CD4-positive, alpha-beta T cell (primary cell): ENCODE measurements around the gene ERF. TPM values are rescaled to one million over a fixed set of nuclear protein-coding genes. Genes with fewer than 3 reads are reported as not detected.

Experiments
- ATAC-seq: fragments of 200-7000 bp; cut with Tn5 transposase; one replicate; pipeline ENCODE4 v1.10.0; 2022; ENCODE audit warnings: mild to moderate bottlenecking; ENCODE audit not compliant: poor library complexity
- CTCF ChIA-PET: fragments of 350-600 bp; sonication (Branson Sonifier 250); formaldehyde crosslinking; loops from one replicate; lab custom pipeline; 2021; ENCODE audit warnings: antibody characterized with exemption, inconsistent platforms; lab: Charles Lee
- POLR2A ChIA-PET: fragments of 350-600 bp; sonication (Branson Sonifier 250); formaldehyde crosslinking; loops from one replicate; lab custom pipeline; 2021; ENCODE audit warnings: antibody characterized with exemption, inconsistent platforms; lab: Charles Lee
- DNase-seq, 14 experiments: peaks; one replicate each; pipeline ENCODE4 v3.0.0-alpha.2; 2013 to 2020; ENCODE audit warnings: mixed read lengths in 2 of 14
- H3K27ac ChIP-seq, 2 donors: one replicate each; pipeline versions ENCODE4 v1.5.1 to v1.7.0; 2013; ENCODE audit warnings: low read length in 2 of 2, low read depth in 1 of 2, mild to moderate bottlenecking in 1 of 2
- H3K27me3 ChIP-seq, 2 experiments: 1 replicate in 1 of 2; 2 replicates in 1 of 2; pipeline versions ENCODE4 v1.6.1 to v1.7.0; 2013; ENCODE audit warnings: low read length in 2 of 2, control low read depth in 1 of 2, mild to moderate bottlenecking in 1 of 2, moderate library complexity in 1 of 2; ENCODE audit not compliant: insufficient read depth in 2 of 2, control insufficient read depth in 1 of 2
- H3K36me3 ChIP-seq: one replicate; pipeline ENCODE4 v1.6.1; 2013; ENCODE audit warnings: low read length, control low read depth; ENCODE audit not compliant: insufficient read depth
- H3K4me1 ChIP-seq: one replicate; pipeline ENCODE4 v1.6.1; 2013; ENCODE audit warnings: low read length, control low read depth; ENCODE audit not compliant: insufficient read depth
- H3K4me3 ChIP-seq: one replicate; pipeline ENCODE4 v1.5.1; 2013; ENCODE audit warnings: mild to moderate bottlenecking, low read length, moderate library complexity
- H3K9me3 ChIP-seq, 2 experiments: 1 replicate in 1 of 2; 2 replicates in 1 of 2; pipeline versions ENCODE4 v1.6.1 to v1.7.0; 2013; ENCODE audit warnings: low read length in 2 of 2, mild to moderate bottlenecking in 2 of 2, control low read depth in 1 of 2, moderate library complexity in 1 of 2; ENCODE audit not compliant: control insufficient read depth in 1 of 2, insufficient read depth in 1 of 2
- H3K27ac Mint-ChIP-seq: one replicate; pipeline ENCODE4 v1.8.0; 2020; ENCODE audit warnings: mixed read lengths
- H3K27me3 Mint-ChIP-seq: one replicate; pipeline ENCODE4 v1.8.0; 2021; ENCODE audit warnings: mixed read lengths
- H3K36me3 Mint-ChIP-seq: one replicate; pipeline ENCODE4 v1.8.0; 2021; ENCODE audit warnings: low read depth, mixed read lengths
- H3K4me1 Mint-ChIP-seq: one replicate; pipeline ENCODE4 v1.8.0; 2021; ENCODE audit warnings: low read depth, mixed read lengths
- H3K4me3 Mint-ChIP-seq: one replicate; pipeline ENCODE4 v1.8.0; 2020; ENCODE audit warnings: mild to moderate bottlenecking, mixed read lengths
- H3K9me3 Mint-ChIP-seq: one replicate; pipeline ENCODE4 v1.8.0; 2020; ENCODE audit warnings: mixed read lengths
- intact Hi-C, 2 experiments: fragments of 100-400 bp; cut with DNase I in 1 of 2; cut with micrococcal nuclease in 1 of 2; formaldehyde crosslinking; loops; one replicate each; pipeline versions ENCODE4 v1.15.1 to v1.9.0; 2023 to 2025; cut with DNase I, micrococcal nuclease
- total RNA-seq, 174 experiments: library from RNA in 2 of 174; stranded (reverse) in 2 of 174; gene quantifications; one replicate each; pipeline ENCODE4 v1.2.3 and lab custom pipeline; 2021 to 2026
- TF ChIP-seq, protein P1 (sequence below): fragments of 200-600 bp; IDR thresholded peaks from one replicate; pipeline ENCODE4 v1.8.0; 2022; ENCODE audit warnings: antibody characterized with exemption, mild to moderate bottlenecking

The ERF gene
- total RNA-seq, 2 experiments from 2014 or later, result 105 to 113 TPM

DNA sequence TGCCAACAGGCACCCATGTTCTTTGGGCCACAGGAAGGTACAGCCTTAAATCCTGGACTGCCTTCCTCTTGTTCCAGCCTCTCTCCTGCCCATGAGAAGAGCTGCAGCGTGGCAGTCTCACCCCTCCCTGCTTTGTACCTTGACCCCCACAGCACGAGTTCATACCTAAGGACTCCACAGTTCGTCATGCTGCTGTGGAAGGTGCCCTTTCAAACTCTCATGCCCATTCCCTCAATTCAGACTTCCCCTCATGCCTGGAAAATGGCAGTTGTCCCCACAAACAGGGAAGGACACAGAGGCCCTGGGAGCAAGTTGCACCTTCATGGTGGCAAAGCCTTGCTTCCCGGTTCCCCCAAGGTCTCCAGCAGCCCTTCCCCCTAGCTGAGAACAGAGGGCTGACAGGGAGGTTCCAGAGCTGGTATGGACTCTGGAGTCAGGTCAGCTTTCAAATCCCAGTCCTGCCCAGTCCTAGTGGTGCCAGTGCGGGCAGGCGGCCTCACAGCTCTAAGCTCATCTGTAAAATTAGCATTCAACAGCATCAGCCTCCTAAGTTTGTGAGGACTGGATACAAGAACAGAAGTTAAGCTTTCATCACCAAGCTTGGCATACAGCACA lies 21.1 kb downstream of the ERF start:
- CTCF ChIA-PET, result interaction anchor here (1.7 kb wide), 1 partner anchor 125 kb away, joined by 6 read pairs; no protein-coding TSS in a partner anchor
- peaks cover 80% of the 10 kb centered on the region for H3K36me3 Mint-ChIP-seq

GRCh38 chr19:42233106-42233505 lies 21.8 kb downstream of the ERF start:
- POLR2A ChIA-PET, result interaction anchor here (2.3 to 3.0 kb wide), 2 partner anchors 9 to 13 kb away, joined by 10 to 13 read pairs; partner anchors contain the start of genes GSK3A and ZNF526
- H3K4me3 Mint-ChIP-seq, result no peak overlapping the region
- H3K9me3 Mint-ChIP-seq, result no peaks in the 10 kb centered on the region

More for the DNA sequence above, 21.1 kb downstream of the ERF start:
- Mint-ChIP-seq H3K4me3 (no peak overlapping the region), H3K27me3 (no peaks in the 10 kb centered on the region), H3K27ac (peak overlapping the region; percentile 20), H3K9me3 (no peaks in the 10 kb centered on the region), H3K4me1 (peaks cover 16% of the 10 kb centered on the region)
- DNase-seq, result no peak
- ATAC-seq, result no peak
- H3K4me1 ChIP-seq, result peaks cover 15% of the 10 kb centered on the region
- H3K36me3 ChIP-seq, result peaks cover 81% of the 10 kb centered on the region
- H3K9me3 ChIP-seq, result no peaks in the 10 kb centered on the region
- intact Hi-C loops, result no loop called here
- no peak overlapping the region for H3K4me3 ChIP-seq
- H3K27me3 ChIP-seq, result no peaks in the 10 kb centered on the region
- TF ChIP-seq, protein P1, sequence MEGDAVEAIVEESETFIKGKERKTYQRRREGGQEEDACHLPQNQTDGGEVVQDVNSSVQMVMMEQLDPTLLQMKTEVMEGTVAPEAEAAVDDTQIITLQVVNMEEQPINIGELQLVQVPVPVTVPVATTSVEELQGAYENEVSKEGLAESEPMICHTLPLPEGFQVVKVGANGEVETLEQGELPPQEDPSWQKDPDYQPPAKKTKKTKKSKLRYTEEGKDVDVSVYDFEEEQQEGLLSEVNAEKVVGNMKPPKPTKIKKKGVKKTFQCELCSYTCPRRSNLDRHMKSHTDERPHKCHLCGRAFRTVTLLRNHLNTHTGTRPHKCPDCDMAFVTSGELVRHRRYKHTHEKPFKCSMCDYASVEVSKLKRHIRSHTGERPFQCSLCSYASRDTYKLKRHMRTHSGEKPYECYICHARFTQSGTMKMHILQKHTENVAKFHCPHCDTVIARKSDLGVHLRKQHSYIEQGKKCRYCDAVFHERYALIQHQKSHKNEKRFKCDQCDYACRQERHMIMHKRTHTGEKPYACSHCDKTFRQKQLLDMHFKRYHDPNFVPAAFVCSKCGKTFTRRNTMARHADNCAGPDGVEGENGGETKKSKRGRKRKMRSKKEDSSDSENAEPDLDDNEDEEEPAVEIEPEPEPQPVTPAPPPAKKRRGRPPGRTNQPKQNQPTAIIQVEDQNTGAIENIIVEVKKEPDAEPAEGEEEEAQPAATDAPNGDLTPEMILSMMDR, result no peak
- no peak overlapping the region for H3K27ac ChIP-seq
- POLR2A ChIA-PET, result interaction anchor here (0.7 to 3.0 kb wide), 3 partner anchors 9 to 14 kb away, joined by 3 to 13 read pairs (median 10); partner anchors contain the start of genes GSK3A and ZNF526

DNA sequence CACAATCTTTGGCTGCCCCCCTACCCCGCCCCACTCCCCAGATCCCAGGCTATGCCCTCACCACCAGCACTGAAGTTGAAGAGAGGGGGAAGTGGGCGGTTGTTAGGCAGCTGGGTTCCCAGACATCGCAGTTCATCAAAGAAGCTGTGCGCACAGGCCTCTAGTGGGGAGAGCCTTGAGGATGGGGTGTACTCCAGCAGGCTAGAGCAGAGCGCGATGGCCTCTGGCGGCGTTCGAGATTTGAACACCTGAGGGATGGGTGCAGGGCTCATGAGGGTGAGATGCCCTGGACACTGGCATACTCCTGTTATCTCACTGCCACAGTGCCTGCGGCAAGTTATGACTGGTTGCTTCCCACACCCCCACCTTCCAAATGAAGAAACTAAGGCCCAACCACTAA lies 22.5 kb downstream of the ERF start:
- TF ChIP-seq, protein P1, result no peak
- no peaks in the 10 kb centered on the region for H3K27me3 Mint-ChIP-seq
- ATAC-seq (no peak), DNase-seq (no peak)
- ChIA-PET POLR2A (interaction anchor here (3.0 kb wide), 1 partner anchor 10 kb away, joined by 13 read pairs; the partner anchor contains the start of gene GSK3A), CTCF (interaction anchor here (0.6 kb wide), 1 partner anchor 47 kb away, joined by 3 read pairs; no protein-coding TSS in a partner anchor)
- Histone ChIP-seq H3K27ac (no peak overlapping the region), H3K27me3 (no peaks in the 10 kb centered on the region), H3K4me1 (peaks cover 15% of the 10 kb centered on the region), H3K4me3 (no peak overlapping the region), H3K9me3 (no peaks in the 10 kb centered on the region), H3K36me3 (peaks cover 83% of the 10 kb centered on the region)
- peaks cover 16% of the 10 kb centered on the region for H3K4me1 Mint-ChIP-seq
- peaks cover 93% of the 10 kb centered on the region for H3K36me3 Mint-ChIP-seq
- H3K4me3 Mint-ChIP-seq, result no peak overlapping the region
- intact Hi-C loops, result no loop called here
- no peaks in the 10 kb centered on the region for H3K9me3 Mint-ChIP-seq
- no peak overlapping the region for H3K27ac Mint-ChIP-seq

More at GRCh38 chr19:42233106-42233505, 21.8 kb downstream of the ERF start:
- Histone ChIP-seq H3K36me3 (peaks cover 83% of the 10 kb centered on the region), H3K9me3 (no peaks in the 10 kb centered on the region), H3K4me1 (peaks cover 15% of the 10 kb centered on the region), H3K4me3 (no peak overlapping the region), H3K27me3 (no peaks in the 10 kb centered on the region), H3K27ac (no peak overlapping the region)
- DNase-seq (no peak), ATAC-seq (no peak)
- H3K27ac Mint-ChIP-seq, result peak overlapping the region; percentile 20
- intact Hi-C loops, result no loop called here
- TF ChIP-seq, protein P1, result no peak
- peaks cover 87% of the 10 kb centered on the region for H3K36me3 Mint-ChIP-seq
- H3K4me1 Mint-ChIP-seq, result peaks cover 16% of the 10 kb centered on the region
- CTCF ChIA-PET, result interaction anchor here (1.7 kb wide), 1 partner anchor 125 kb away, joined by 6 read pairs; no protein-coding TSS in a partner anchor
- H3K27me3 Mint-ChIP-seq, result no peaks in the 10 kb centered on the region
